ENCODE results near the gene PLA2G12A. TPM values are rescaled to one million over a fixed set of nuclear protein-coding genes. Genes with fewer than 3 reads are reported as not detected.
A peak's percentile ranks its signal among the peaks of the same experiment; 100 is the strongest.

PLA2G12A gene
- total RNA-seq, 2 donors from 2014 or later, result 46.9 to 55.1 TPM

- Histone ChIP-seq H3K27ac (peak overlapping the region; percentile 96), H3K27me3 (no peaks in the 10 kb centered on the region), H3K4me1 (no peaks in the 10 kb centered on the region), H3K36me3 (no peaks in the 10 kb centered on the region), H3K9me3 (no peaks in the 10 kb centered on the region), H3K4me3 (peak overlapping the region; percentile 81), H3K9ac (ENCODE audit: low read depth in 2 of 2, low read length in 2 of 2) (peak overlapping the region; percentile 81 to 89)
- intact Hi-C loops (cut with DNase I), result loop anchor here (5.0 kb wide), 2 partner anchors 98 to 272 kb away; partner anchors contain the start of genes CFI and SEC24B
- DNase-seq, result peak; percentile 29
- no peak for TF ChIP-seq CTCF (IDR thresholded peaks at IDR 0.05)
Observed at GRCh38 chr4:109703664-109704361, 26.1 kb downstream of the PLA2G12A start.

GRCh38 chr4:109702950-109703663, 26.8 kb downstream of the PLA2G12A start, which contains the start of gene CASP6:
Gene CASP6, minus strand, starts transcription at chr4:109703445. Its CDS starts 50 bp downstream, at chr4:109703395.
- TF ChIP-seq CTCF (IDR thresholded peaks at IDR 0.05), result peak; percentile 61

GRCh38 chr4:109701566-109702410, 28.1 kb downstream of the PLA2G12A start:
- peak; percentile 68 for DNase-seq
- peak overlapping the region; percentile 81 for H3K4me3 ChIP-seq
- intact Hi-C loops (cut with DNase I), result loop anchor here (5.0 kb wide), 2 partner anchors 101 to 269 kb away; partner anchors contain the start of genes CFI and SEC24B
- H3K27me3 ChIP-seq, result no peaks in the 10 kb centered on the region
- no peak for TF ChIP-seq CTCF (IDR thresholded peaks at IDR 0.05)
- peak overlapping the region in 1 of 2 donors; percentile 89 for H3K9ac ChIP-seq (ENCODE audit: low read depth in 2 of 2, low read length in 2 of 2)
- H3K4me1 ChIP-seq, result no peaks in the 10 kb centered on the region
- H3K27ac ChIP-seq, result peak overlapping the region; percentile 96
- no peaks in the 10 kb centered on the region for H3K9me3 ChIP-seq
- H3K36me3 ChIP-seq, result no peaks in the 10 kb centered on the region

More at GRCh38 chr4:109702950-109703663, 26.8 kb downstream of the PLA2G12A start, which contains the start of gene CASP6:
- no peaks in the 10 kb centered on the region for H3K4me1 ChIP-seq
- H3K9me3 ChIP-seq, result no peaks in the 10 kb centered on the region
- DNase-seq, result peak; percentile 95
- intact Hi-C loops (cut with DNase I), result loop anchor here (5.0 kb wide), 2 partner anchors 99 to 271 kb away; partner anchors contain the start of genes CFI and SEC24B
- no peaks in the 10 kb centered on the region for H3K36me3 ChIP-seq
- H3K27ac ChIP-seq, result peak within 1 kb of the TSS; percentile 96
- H3K27me3 ChIP-seq, result no peaks in the 10 kb centered on the region
- H3K4me3 ChIP-seq, result peak within 1 kb of the TSS; percentile 81
- H3K9ac ChIP-seq (ENCODE audit: low read depth in 2 of 2, low read length in 2 of 2), result peak within 1 kb of the TSS; percentile 81 to 89

- intact Hi-C loops (cut with DNase I), result loop anchor here (5.0 kb wide), 2 partner anchors 103 to 267 kb away; partner anchors contain the start of genes CFI and SEC24B
- H3K4me3 ChIP-seq, result no peak overlapping the region
- H3K9me3 ChIP-seq, result no peaks in the 10 kb centered on the region
- TF ChIP-seq CTCF (IDR thresholded peaks at IDR 0.05), result no peak
- no peaks in the 10 kb centered on the region for H3K27me3 ChIP-seq
- peak overlapping the region; percentile 45 for H3K27ac ChIP-seq
- H3K4me1 ChIP-seq, result no peaks in the 10 kb centered on the region
- no peaks in the 10 kb centered on the region for H3K36me3 ChIP-seq
- peak overlapping the region in 1 of 2 donors; percentile 28 for H3K9ac ChIP-seq (ENCODE audit: low read depth in 2 of 2, low read length in 2 of 2)
- peak; percentile 73 for DNase-seq
Observed at GRCh38 chr4:109699553-109700225, 30.2 kb downstream of the PLA2G12A start.
